22Rv1 (cell line): ENCODE data around the gene SPPL2B.

Source experiments
- ZFX ChIP-seq: fragments of 450-650 bp; IDR thresholded peaks from 2 replicates; pipeline ENCODE4 v1.6.1; 2017; ENCODE audit warnings: antibody characterized with exemption, borderline replicate concordance
- TF ChIP-seq, protein P1 (sequence below): fragments of 450-650 bp; IDR thresholded peaks from 2 replicates; pipeline ENCODE4 v1.5.1; 2017; ENCODE audit warnings: mild to moderate bottlenecking

- TF ChIP-seq, protein P1, sequence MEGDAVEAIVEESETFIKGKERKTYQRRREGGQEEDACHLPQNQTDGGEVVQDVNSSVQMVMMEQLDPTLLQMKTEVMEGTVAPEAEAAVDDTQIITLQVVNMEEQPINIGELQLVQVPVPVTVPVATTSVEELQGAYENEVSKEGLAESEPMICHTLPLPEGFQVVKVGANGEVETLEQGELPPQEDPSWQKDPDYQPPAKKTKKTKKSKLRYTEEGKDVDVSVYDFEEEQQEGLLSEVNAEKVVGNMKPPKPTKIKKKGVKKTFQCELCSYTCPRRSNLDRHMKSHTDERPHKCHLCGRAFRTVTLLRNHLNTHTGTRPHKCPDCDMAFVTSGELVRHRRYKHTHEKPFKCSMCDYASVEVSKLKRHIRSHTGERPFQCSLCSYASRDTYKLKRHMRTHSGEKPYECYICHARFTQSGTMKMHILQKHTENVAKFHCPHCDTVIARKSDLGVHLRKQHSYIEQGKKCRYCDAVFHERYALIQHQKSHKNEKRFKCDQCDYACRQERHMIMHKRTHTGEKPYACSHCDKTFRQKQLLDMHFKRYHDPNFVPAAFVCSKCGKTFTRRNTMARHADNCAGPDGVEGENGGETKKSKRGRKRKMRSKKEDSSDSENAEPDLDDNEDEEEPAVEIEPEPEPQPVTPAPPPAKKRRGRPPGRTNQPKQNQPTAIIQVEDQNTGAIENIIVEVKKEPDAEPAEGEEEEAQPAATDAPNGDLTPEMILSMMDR, result no peak
- no peak for TF ChIP-seq ZFX
Measured at GRCh38 chr19:2320939-2321338, 7.5 kb upstream of the SPPL2B start.
